Osteocyte (in vitro differentiated cells): Measurements from ENCODE around the gene CACNG1. TPM values are rescaled to one million over a fixed set of nuclear protein-coding genes. Genes with fewer than 3 reads are reported as not detected.

ENCODE experiments used
- DNase-seq: peaks from one replicate; pipeline ENCODE4 v3.0.0; 2021; ENCODE audit warnings: mixed read lengths; ENCODE audit not compliant: unreplicated experiment; ENCODE audit errors: extremely low spot score
- H3K27ac Mint-ChIP-seq: one replicate; pipeline ENCODE4 v1.8.0; 2021; ENCODE audit warnings: mild to moderate bottlenecking, mixed read lengths; ENCODE audit not compliant: unreplicated experiment
- H3K27me3 Mint-ChIP-seq: one replicate; pipeline ENCODE4 v1.8.0; 2021; ENCODE audit warnings: mixed read lengths; ENCODE audit not compliant: unreplicated experiment
- H3K36me3 Mint-ChIP-seq: one replicate; pipeline ENCODE4 v1.8.0; 2021; ENCODE audit warnings: mixed read lengths; ENCODE audit not compliant: unreplicated experiment
- H3K4me1 Mint-ChIP-seq: one replicate; pipeline ENCODE4 v1.8.0; 2021; ENCODE audit warnings: mixed read lengths; ENCODE audit not compliant: unreplicated experiment
- H3K4me3 Mint-ChIP-seq: one replicate; pipeline ENCODE4 v1.8.0; 2021; ENCODE audit warnings: mild to moderate bottlenecking, moderate library complexity, mixed read lengths; ENCODE audit not compliant: unreplicated experiment
- H3K9me3 Mint-ChIP-seq: one replicate; pipeline ENCODE4 v1.8.0; 2021; ENCODE audit warnings: mixed read lengths; ENCODE audit not compliant: unreplicated experiment
- long read RNA-seq: library from polyadenylated mRNA; unstranded; transcript quantifications from one replicate; pipeline ENCODE4 v2.0.0, GENCODE V29; 2021
- total RNA-seq: library from RNA; stranded (reverse); gene quantifications from 2 replicates; pipeline ENCODE4 v1.2.1, GENCODE V29; 2021
- TF ChIP-seq, protein P1 (sequence below): fragments of 200-600 bp; sonication (generic); IDR thresholded peaks from 2 replicates; pipeline ENCODE4 v1.5.0; 2021; ENCODE audit warnings: antibody characterized with exemption, mild to moderate bottlenecking, moderate library complexity

CACNG1 gene, protein sequence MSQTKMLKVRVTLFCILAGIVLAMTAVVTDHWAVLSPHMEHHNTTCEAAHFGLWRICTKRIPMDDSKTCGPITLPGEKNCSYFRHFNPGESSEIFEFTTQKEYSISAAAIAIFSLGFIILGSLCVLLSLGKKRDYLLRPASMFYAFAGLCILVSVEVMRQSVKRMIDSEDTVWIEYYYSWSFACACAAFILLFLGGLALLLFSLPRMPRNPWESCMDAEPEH
- not detected in 2 replicates for total RNA-seq
- long read RNA-seq, result 0 reads

DNA sequence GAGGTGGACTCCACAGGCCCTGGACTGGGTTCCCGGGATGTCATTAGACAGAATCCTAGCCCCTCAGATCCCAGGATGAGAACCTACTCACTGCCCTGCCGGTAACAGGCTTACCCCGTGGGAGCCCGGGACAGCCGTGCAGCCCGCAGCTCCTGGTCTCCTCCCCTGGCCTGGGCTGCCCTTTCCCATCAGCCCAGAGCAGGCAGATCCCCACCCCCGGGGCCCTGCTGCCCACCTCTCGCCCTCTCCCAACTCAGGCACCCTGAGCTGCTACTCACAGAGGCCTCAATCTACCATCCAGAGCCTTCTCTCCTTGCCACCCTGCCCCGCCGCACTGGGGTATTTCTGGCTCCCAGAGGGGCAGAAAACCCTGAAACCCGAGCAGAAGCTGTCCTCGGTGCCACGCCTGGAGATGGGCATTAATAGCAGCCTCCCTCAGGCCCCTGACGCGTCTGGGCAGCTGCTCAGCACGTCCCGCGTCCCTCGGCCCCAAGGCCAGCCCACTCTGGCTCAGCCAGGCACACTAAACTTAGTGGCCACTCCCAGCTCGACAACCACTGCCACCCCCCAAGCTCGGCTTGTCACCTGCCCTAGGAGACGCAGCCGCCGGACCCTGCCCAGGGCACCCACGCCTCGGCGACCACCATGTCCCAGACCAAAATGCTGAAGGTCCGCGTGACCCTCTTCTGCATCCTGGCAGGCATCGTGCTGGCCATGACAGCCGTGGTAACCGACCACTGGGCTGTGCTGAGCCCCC, at the start of gene CACNG1:
Gene CACNG1, plus strand, starts transcription at position 539 of the 757 bp plus-strand sequence. Its CDS starts 107 bp downstream, at position 646.
- TF ChIP-seq, protein P1, sequence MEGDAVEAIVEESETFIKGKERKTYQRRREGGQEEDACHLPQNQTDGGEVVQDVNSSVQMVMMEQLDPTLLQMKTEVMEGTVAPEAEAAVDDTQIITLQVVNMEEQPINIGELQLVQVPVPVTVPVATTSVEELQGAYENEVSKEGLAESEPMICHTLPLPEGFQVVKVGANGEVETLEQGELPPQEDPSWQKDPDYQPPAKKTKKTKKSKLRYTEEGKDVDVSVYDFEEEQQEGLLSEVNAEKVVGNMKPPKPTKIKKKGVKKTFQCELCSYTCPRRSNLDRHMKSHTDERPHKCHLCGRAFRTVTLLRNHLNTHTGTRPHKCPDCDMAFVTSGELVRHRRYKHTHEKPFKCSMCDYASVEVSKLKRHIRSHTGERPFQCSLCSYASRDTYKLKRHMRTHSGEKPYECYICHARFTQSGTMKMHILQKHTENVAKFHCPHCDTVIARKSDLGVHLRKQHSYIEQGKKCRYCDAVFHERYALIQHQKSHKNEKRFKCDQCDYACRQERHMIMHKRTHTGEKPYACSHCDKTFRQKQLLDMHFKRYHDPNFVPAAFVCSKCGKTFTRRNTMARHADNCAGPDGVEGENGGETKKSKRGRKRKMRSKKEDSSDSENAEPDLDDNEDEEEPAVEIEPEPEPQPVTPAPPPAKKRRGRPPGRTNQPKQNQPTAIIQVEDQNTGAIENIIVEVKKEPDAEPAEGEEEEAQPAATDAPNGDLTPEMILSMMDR, result no peak
- H3K4me3 Mint-ChIP-seq, result no peak within 1 kb of the TSS
- peaks cover 16% of the 10 kb centered on the region for H3K9me3 Mint-ChIP-seq
- peaks cover 5% of the 10 kb centered on the region for H3K36me3 Mint-ChIP-seq
- DNase-seq, result no peak
- no peak within 1 kb of the TSS for H3K27ac Mint-ChIP-seq
- no peaks in the 10 kb centered on the region for H3K4me1 Mint-ChIP-seq
- H3K27me3 Mint-ChIP-seq, result peaks cover 10% of the 10 kb centered on the region

DNA sequence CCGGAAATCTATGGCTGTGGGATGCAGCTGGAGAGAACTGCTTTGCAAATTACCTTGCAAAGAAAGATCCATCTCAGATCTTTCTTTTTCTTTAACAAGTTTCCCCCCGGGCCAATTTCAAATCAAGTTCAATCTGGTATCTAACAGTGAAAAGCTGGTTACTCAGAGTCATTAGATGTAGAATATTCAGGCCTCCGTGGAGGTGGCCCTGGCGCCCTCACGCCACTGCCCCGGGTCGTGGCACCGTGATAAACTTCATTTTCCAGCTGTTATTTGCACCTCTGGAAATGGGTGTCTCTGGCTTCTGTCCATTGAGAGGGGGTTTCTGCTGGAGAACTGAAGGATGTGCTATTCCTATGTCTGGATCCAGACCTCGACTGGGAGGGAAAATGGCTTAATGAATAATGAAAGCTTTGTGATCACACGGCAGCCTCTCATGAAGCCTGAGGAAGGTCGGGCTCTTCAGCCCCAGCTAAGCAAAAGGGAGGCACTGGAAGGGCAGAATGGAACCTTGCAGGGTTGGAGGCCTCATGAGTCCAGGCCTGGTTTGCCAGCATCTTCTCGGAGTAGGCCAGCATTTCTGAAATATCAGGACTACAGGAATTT, 49.3 kb upstream of the CACNG1 start:
- TF ChIP-seq, protein P1, result no peak
- DNase-seq, result no peak
- no peak overlapping the region for H3K27ac Mint-ChIP-seq
- H3K4me3 Mint-ChIP-seq, result no peak overlapping the region
- no peaks in the 10 kb centered on the region for H3K27me3 Mint-ChIP-seq
- no peaks in the 10 kb centered on the region for H3K9me3 Mint-ChIP-seq
- no peaks in the 10 kb centered on the region for H3K36me3 Mint-ChIP-seq
- H3K4me1 Mint-ChIP-seq, result no peaks in the 10 kb centered on the region

DNA sequence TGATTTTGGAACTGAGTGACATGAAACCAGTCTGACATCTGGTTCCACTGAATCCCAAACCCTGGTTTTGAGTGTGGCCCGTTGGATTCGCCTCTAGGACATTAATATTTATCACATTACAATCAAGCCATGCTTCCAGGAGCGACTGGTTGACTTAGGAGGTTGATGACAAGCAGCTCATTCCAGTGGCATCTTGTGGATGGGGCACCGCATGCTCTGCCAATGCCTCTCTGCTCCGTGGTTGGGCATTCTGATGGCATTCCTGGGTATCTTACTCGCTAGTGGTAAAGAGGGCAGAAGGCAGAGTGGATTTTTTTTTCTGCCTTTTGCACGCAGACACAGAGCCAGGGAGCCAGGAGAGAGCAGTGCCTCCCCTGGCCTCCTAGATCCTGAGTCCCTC, 48.4 kb upstream of the CACNG1 start:
- H3K9me3 Mint-ChIP-seq, result no peaks in the 10 kb centered on the region
- H3K4me3 Mint-ChIP-seq, result no peak overlapping the region
- no peak for DNase-seq
- no peaks in the 10 kb centered on the region for H3K36me3 Mint-ChIP-seq
- no peaks in the 10 kb centered on the region for H3K27me3 Mint-ChIP-seq
- no peak overlapping the region for H3K27ac Mint-ChIP-seq
- TF ChIP-seq, protein P1, result no peak
- no peaks in the 10 kb centered on the region for H3K4me1 Mint-ChIP-seq

DNA sequence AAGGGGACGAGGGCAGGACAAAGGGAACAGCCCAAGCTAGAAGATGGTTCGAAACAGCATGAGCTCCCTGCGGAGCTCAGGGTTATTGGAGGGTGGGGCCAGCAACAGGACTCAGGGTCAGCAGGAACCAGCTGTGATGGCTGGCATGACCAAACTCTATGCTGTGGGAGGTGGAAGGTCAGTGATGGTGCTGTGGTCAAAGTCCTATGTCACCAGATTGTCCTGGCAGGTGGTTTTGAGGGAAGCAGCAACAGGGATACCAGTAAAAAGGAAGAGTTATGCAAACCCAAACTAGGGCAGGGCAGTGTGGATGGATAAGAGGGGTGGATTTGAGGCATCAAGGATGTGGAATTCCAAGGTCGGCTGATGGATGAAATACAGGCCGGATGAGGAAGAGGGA, 47.4 kb upstream of the CACNG1 start:
- no peaks in the 10 kb centered on the region for H3K36me3 Mint-ChIP-seq
- DNase-seq, result no peak
- no peaks in the 10 kb centered on the region for H3K4me1 Mint-ChIP-seq
- H3K4me3 Mint-ChIP-seq, result no peak overlapping the region
- no peaks in the 10 kb centered on the region for H3K9me3 Mint-ChIP-seq
- no peak overlapping the region for H3K27ac Mint-ChIP-seq
- TF ChIP-seq, protein P1, result no peak
- no peaks in the 10 kb centered on the region for H3K27me3 Mint-ChIP-seq

DNA sequence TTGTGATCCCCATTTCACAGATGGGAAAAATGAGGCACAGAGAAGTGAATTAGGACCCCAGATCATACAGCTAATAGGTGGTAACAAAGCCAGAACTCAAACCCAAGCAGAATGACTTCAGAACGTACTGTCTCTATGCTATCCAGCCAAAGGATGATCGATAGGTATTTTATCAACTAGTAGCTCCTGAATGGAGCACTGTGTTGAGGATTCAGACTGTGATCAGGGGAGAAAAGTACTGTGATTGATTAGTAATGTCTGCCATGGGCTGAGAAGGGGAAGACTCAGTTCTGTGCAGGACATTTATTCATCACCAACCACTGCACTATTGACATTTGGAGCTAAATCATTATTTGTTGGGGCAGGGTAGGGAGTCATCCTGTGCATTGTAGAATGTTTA, 41.1 kb upstream of the CACNG1 start:
- H3K4me1 Mint-ChIP-seq, result no peaks in the 10 kb centered on the region
- TF ChIP-seq, protein P1, result no peak
- DNase-seq, result no peak
- H3K36me3 Mint-ChIP-seq, result no peaks in the 10 kb centered on the region
- no peak overlapping the region for H3K4me3 Mint-ChIP-seq
- no peak overlapping the region for H3K27ac Mint-ChIP-seq
- no peaks in the 10 kb centered on the region for H3K9me3 Mint-ChIP-seq
- H3K27me3 Mint-ChIP-seq, result no peaks in the 10 kb centered on the region
